ENCODE data around the gene DTX4.

The DTX4 gene

GRCh38 chr11:59173080-59173963, 1.4 kb downstream of the DTX4 start:
- peak; percentile 65 for DNase-seq

DNA sequence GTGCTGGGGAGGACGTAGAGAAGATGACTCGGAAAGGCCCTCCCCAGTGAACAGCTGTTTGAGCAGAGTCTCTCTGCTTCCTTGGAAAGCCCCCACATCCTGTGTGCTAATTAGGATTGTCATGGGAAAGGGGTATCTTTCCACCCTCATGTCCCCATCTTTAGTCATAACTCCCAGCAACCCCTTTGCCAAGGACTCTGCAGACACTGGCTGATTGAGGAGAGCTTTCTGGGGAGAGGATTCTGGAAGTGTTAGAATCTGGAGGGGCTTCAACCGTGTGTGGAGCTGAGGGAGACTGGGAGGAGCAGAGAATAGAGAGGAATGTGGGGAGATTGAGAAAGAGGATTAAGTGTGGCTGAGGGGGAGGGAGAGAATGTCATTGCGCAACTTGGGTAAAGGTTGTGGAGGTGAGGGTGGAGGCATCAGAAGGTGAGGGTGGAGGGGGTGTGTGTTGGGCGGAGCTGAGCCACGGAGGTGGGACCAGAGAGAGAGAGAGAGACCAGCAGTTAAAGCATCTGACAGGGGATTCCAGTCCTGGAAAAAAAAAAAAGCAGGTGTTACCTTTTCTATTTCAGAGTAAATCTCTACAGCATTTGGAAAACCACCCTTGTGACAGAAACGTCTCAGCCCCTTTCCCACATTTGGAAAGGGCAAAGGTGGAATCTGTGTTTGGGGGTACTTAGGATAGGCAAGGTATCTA, 2.2 kb downstream of the DTX4 start:
- peak; percentile 68 for DNase-seq

GRCh38 chr11:59174664-59175033, 2.7 kb downstream of the DTX4 start:
- no peak for DNase-seq

DNA sequence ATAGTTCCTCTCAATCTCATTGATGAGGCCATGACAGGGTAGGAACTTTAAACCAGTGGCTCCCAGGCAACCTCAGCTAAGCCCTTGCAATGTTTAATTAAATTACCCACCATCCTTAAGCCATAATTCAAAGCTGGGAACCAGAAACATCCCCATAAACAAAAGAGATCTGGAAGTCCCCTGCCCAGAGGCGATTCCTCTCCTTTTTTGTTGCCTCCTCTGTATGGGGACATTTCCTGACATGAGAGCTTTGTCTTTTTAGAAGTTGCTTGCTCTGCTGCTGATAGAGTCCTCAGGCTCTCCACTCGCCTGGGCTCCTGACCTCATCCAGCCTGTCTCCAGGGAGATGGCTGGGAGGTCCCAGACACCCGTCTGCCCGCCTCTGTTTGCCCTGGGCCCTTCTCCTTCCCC, 3.2 kb downstream of the DTX4 start:
- DNase-seq, result no peak

DNA sequence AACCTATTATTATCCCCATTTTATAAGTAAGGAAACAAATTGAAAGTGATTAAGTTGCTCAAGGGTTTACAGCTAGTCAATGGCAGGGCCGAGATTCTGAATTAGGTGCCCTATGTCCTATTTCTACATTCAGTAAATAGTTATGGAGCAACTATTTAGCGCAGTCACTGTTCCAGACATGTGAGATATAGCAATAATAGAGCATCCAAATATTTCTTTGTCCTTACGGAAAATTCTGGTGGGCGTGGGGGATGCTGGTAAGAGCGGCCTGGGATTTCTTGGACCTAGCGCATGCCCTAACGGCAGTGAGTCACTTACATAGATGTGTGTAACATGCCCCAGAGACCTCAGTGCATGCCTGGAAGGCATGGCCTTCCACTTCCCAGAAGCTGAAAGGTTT, 4.4 kb downstream of the DTX4 start:
- no peak for DNase-seq

- no peak for DNase-seq
Measured at GRCh38 chr11:59178402-59178801, 6.5 kb downstream of the DTX4 start.

GRCh38 chr11:59179121-59179520, 7.2 kb downstream of the DTX4 start:
- DNase-seq, result no peak

- DNase-seq, result no peak
Measured at GRCh38 chr11:59180168-59180776, 8.3 kb downstream of the DTX4 start.

DNA sequence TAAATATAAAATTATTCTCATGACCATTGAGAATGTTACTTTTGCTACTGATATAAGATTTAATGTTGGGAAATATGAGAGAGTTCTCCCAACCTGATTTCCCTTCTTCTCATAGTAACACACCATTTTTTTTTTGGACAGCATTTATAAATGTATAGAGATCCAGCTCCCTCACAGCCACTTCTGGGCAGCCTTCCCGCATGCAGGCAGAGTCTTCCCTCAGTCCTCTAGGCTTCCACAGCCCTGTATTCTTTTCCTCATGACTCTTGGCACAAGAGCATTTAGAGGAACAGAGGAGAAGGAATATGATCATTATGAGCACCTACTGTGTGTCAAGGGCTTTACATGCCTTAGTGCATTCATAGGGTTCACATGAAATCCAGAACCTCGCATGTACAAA, 9.0 kb downstream of the DTX4 start:
- DNase-seq, result no peak

DNA sequence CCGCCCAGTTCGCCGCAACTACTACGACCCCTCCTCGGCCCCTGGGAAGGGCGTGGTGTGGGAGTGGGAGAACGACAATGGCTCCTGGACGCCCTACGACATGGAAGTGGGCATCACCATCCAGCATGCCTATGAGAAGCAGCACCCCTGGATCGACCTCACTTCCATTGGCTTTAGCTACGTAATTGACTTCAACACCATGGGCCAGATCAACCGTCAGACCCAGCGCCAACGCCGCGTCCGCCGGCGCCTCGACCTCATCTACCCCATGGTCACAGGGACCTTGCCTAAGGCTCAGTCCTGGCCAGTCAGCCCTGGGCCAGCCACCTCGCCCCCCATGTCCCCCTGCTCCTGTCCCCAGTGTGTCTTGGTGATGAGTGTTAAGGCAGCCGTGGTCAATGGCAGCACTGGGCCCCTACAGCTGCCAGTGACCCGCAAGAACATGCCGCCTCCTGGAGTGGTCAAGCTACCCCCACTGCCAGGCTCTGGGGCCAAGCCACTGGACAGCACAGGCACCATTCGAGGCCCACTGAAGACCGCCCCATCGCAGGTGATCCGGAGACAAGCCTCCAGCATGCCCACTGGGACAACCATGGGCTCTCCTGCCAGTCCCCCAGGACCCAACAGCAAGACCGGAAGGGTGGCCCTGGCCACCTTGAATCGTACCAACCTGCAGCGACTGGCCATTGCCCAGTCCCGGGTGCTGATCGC, 10.0 kb downstream of the DTX4 start:
- no peak for DNase-seq

- DNase-seq, result no peak
Measured at GRCh38 chr11:59182457-59183151, 10.7 kb downstream of the DTX4 start.

DNA sequence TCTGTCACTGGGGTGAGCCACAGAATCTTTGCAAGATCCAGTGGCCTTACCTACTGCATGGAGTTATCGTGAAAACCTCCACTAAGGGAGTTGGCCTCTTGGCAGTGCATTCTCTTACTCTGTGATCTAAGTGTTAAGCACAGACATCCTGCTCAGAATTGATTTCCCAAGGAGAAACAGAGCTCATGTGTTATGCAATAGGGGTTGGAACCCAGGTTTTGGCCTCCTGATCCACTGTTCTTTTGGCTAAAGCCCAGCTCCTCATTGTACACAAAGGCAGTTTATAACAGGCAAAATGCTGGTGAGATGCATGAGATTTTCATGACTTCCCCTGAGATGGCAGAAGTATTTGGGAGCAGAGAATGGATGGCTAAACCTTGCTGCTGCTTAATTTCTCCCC, 11.8 kb downstream of the DTX4 start:
- DNase-seq, result no peak

- no peak for DNase-seq
Measured at GRCh38 chr11:59184691-59185339, 12.9 kb downstream of the DTX4 start.

DNA sequence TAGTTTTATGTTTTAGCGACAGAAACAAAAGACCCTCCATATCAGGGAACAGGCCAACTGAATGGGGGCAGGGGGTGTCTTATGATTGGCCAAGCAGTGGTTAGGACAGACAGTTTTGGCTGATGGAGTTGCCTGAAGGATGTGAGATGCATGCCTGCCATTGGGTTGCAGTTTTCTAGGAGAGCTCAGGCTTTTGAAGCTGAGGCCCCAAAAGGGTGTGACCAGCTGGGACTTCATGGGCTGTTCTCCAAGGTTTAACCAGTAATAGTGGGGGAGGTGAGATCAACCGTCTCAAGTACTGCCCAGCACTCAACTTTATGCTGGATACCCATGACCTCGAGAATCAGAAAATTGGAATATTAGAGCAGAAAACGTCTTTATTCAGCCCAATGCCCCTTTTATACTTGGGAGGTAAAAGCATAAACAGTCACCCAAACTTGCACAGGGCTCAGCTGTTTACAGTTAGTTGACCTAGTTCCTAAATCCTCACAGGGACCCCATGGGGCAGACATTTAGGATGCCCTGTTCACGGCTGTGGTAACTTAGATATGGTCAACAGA, 13.5 kb downstream of the DTX4 start:
- DNase-seq, result no peak

DNA sequence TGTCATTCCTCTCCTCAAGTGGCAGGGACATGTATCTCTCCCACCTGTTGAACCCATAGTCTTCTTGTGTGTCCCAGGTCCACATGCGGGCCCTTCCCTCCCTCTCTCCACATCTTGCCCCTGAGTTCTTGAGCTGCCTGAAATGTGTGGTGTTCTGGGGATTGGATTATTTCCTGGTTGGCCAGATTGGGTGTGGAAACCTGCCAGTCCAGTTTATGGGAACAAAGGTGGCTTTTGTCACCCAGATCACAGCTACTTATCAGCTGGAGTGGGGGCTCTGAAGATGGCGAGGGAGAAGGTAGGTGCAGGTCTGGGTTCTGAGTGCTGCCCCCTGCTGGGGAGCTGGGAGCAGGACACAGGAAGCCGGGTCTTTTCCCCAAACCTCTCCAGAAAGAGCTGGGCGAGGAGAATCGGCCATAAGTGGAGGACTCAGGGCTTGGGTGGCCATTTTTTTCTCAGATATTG, 14.2 kb downstream of the DTX4 start:
- DNase-seq, result no peak

GRCh38 chr11:59187035-59187434, 15.1 kb downstream of the DTX4 start:
- DNase-seq, result no peak

DNA sequence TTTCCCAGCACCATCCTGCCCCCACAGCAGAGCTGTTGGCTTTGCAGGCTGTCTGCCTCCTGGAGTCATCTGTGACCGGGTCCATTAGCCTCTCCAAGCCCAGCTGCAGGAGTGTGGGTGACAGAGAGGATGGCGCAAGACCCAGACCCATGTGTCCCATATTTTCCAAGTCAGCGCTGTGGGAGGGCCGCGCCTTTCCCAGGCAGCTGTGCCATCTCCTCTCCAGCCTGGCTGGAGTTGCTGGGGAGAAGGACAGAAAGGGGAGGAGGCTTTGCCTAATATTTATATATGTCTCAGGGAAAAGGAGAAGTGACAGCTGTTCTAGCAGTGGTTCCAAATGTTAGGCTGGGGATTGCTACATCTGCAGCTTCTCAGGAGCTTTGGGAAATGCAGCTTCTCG, 15.7 kb downstream of the DTX4 start:
- DNase-seq, result peak; percentile 65

DNA sequence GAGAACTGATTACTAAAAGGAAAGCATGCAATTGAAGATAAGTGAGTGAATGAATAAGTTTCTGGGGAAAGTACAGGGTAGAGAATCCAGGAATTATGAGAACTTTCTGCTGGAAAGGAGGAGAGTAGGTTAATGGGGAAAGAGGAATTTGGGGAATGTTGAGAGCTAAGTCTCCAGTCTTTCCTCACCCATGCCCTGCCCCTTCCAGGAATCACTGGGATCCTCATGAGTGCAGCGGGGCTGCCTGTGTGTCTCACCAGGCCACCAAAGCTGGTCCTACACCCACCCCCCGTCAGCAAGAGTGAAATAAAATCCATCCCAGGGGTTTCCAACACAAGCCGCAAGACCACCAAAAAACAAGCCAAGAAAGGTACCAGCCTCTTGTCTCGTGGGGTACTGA, 17.0 kb downstream of the DTX4 start:
- no peak for DNase-seq

DNA sequence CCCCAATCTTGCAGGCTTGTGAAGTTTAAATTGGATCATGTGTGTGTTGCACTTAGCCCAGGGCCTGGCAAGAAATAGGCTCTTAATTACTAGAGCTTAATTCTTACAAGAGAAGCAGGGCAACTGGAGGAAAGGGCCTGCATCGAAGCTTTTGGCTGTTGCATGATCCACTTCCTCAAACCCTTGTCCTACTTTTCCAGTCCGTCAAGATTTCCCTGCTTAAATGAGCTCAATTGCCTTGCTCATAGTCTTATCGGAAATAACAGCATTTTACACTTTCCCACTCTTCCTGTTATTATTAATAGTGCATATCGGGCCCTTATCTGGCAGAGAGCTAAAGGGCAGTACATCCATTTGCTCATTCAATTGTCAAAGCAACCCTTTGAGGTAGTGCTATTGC, 18.1 kb downstream of the DTX4 start:
- peak; percentile 54 for DNase-seq

GRCh38 chr11:59191095-59191494, 19.2 kb downstream of the DTX4 start:
- DNase-seq, result no peak

DNA sequence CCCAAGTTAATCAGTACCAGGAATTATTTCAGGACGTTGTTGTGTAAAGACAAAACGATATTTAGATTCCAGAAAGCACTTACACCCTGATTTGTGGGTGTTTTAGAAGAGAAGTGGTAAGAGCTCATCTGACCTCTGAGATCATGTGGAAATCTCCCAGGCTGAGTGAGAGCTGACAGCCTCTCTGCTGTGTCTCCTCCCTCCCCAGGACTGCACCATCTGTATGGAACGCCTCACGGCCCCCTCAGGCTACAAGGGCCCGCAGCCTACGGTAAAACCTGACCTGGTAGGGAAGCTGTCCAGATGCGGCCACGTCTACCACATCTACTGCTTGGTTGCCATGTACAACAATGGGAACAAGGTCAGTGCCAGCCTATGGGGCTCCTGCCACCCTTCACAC, 20.0 kb downstream of the DTX4 start:
- DNase-seq, result peak; percentile 60
